HUES48 (cell line): ENCODE measurements around the gene KLHL2.
"Not testable (repeated sequence)": the region's sequence is repeated elsewhere in the genome, so short reads cannot be mapped to it uniquely, and the experiment has no call there.

Experiments
- H3K27ac ChIP-seq: one replicate; pipeline ENCODE4 v1.7.0; 2013; ENCODE audit warnings: low read depth, low read length, inconsistent platforms
- H3K27me3 ChIP-seq: 2 replicates; pipeline ENCODE4 v1.6.1; 2013; ENCODE audit warnings: mild to moderate bottlenecking, low read length; ENCODE audit not compliant: control insufficient read depth, insufficient read depth
- H3K36me3 ChIP-seq: 2 replicates; pipeline ENCODE4 v1.6.1; 2013; ENCODE audit warnings: low read length; ENCODE audit not compliant: control insufficient read depth, insufficient read depth
- H3K4me1 ChIP-seq: 2 replicates; pipeline ENCODE4 v1.6.1; 2013; ENCODE audit warnings: mild to moderate bottlenecking, low read length; ENCODE audit not compliant: control insufficient read depth, insufficient read depth
- H3K4me3 ChIP-seq: 2 replicates; pipeline ENCODE4 v1.5.1; 2013; ENCODE audit warnings: mild to moderate bottlenecking, low read depth, low read length
- H3K9ac ChIP-seq: 2 replicates; pipeline ENCODE4 v1.6.1; 2013; ENCODE audit warnings: mild to moderate bottlenecking, low read depth, low read length, moderate library complexity
- H3K9me3 ChIP-seq: 2 replicates; pipeline ENCODE4 v1.6.1; 2013; ENCODE audit warnings: low read length; ENCODE audit not compliant: control insufficient read depth, insufficient read depth

The KLHL2 gene

GRCh38 chr4:165234766-165235165 lies 27.4 kb downstream of the KLHL2 start:
- Histone ChIP-seq H3K9me3 (no peaks in the 10 kb centered on the region), H3K36me3 (no peaks in the 10 kb centered on the region), H3K27ac (no peak overlapping the region), H3K4me1 (peaks cover 6% of the 10 kb centered on the region; the same call in 1 of the 2 replicates), H3K27me3 (no peaks in the 10 kb centered on the region), H3K9ac (no peak overlapping the region), H3K4me3 (no peak overlapping the region)

- not testable (repeated sequence) for H3K27me3 ChIP-seq, H3K9ac ChIP-seq, H3K36me3 ChIP-seq, H3K9me3 ChIP-seq, H3K4me1 ChIP-seq, H3K27ac ChIP-seq, H3K4me3 ChIP-seq
Observed at GRCh38 chr4:165236852-165237251, 29.5 kb downstream of the KLHL2 start.

GRCh38 chr4:165238041-165238640 lies 30.8 kb downstream of the KLHL2 start:
- not testable (repeated sequence) for H3K4me1 ChIP-seq, H3K36me3 ChIP-seq, H3K9ac ChIP-seq, H3K9me3 ChIP-seq, H3K27me3 ChIP-seq, H3K27ac ChIP-seq, H3K4me3 ChIP-seq

GRCh38 chr4:165240761-165241160 lies 33.4 kb downstream of the KLHL2 start:
- not testable (repeated sequence) for H3K9ac ChIP-seq, H3K27ac ChIP-seq, H3K36me3 ChIP-seq, H3K9me3 ChIP-seq, H3K4me1 ChIP-seq, H3K27me3 ChIP-seq, H3K4me3 ChIP-seq

- H3K9me3 ChIP-seq, H3K4me3 ChIP-seq, H3K27me3 ChIP-seq, H3K9ac ChIP-seq, H3K27ac ChIP-seq, H3K36me3 ChIP-seq, H3K4me1 ChIP-seq: not testable (repeated sequence)
Observed at GRCh38 chr4:165244148-165244547, 36.8 kb downstream of the KLHL2 start.

- not testable (repeated sequence) for H3K36me3 ChIP-seq, H3K4me1 ChIP-seq, H3K27me3 ChIP-seq, H3K9ac ChIP-seq, H3K27ac ChIP-seq, H3K4me3 ChIP-seq, H3K9me3 ChIP-seq
Observed at GRCh38 chr4:165244587-165245186, 37.3 kb downstream of the KLHL2 start.

GRCh38 chr4:165248102-165248501 lies 40.7 kb downstream of the KLHL2 start:
- H3K36me3 ChIP-seq = no peaks in the 10 kb centered on the region
- no peaks in the 10 kb centered on the region for H3K9me3 ChIP-seq
- no peaks in the 10 kb centered on the region for H3K27me3 ChIP-seq
- no peak overlapping the region for H3K27ac ChIP-seq
- no peak overlapping the region for H3K4me3 ChIP-seq
- no peaks in the 10 kb centered on the region for H3K4me1 ChIP-seq
- no peak overlapping the region for H3K9ac ChIP-seq

- H3K27me3 ChIP-seq, H3K27ac ChIP-seq, H3K4me3 ChIP-seq, H3K4me1 ChIP-seq, H3K9ac ChIP-seq, H3K36me3 ChIP-seq, H3K9me3 ChIP-seq: not testable (repeated sequence)
Observed at GRCh38 chr4:165248904-165249303, 41.5 kb downstream of the KLHL2 start.

GRCh38 chr4:165254771-165255170 lies 47.4 kb downstream of the KLHL2 start:
- H3K9me3 ChIP-seq, H3K27ac ChIP-seq, H3K27me3 ChIP-seq, H3K4me1 ChIP-seq, H3K36me3 ChIP-seq, H3K4me3 ChIP-seq, H3K9ac ChIP-seq: not testable (repeated sequence)

GRCh38 chr4:165255439-165255838 lies 48.1 kb downstream of the KLHL2 start:
- not testable (repeated sequence) for H3K27me3 ChIP-seq, H3K4me3 ChIP-seq, H3K27ac ChIP-seq, H3K36me3 ChIP-seq, H3K9ac ChIP-seq, H3K9me3 ChIP-seq, H3K4me1 ChIP-seq

- not testable (repeated sequence) for H3K27me3 ChIP-seq, H3K9me3 ChIP-seq, H3K9ac ChIP-seq, H3K4me1 ChIP-seq, H3K4me3 ChIP-seq, H3K27ac ChIP-seq, H3K36me3 ChIP-seq
Observed at GRCh38 chr4:165256074-165256659, 48.8 kb downstream of the KLHL2 start.
